WTC11 (cell line): ENCODE data around the gene ARHGAP19.

Source experiments
- CTCF ChIP-seq: fragments of 200-600 bp; IDR thresholded peaks from 2 replicates; pipeline ENCODE4 v1.8.0; 2022; ENCODE audit warnings: antibody characterized with exemption
- MXD4 ChIP-seq: fragments of 250-450 bp; sonication (Bioruptor Pico); IDR thresholded peaks from 2 replicates; pipeline ENCODE4 v1.8.0; 2021; ENCODE audit warnings: mild to moderate bottlenecking, moderate library complexity, borderline replicate concordance
- MYBL2 ChIP-seq: sonication (generic); formaldehyde crosslinking; IDR thresholded peaks from 2 replicates; pipeline ENCODE4 v1.8.1; 2023; ENCODE audit warnings: mild to moderate bottlenecking, moderate library complexity, missing genetic modification reagents
- NFE2L1 ChIP-seq: sonication (generic); formaldehyde crosslinking; IDR thresholded peaks from 2 replicates; pipeline ENCODE4 v1.8.1; 2023; ENCODE audit warnings: missing genetic modification reagents
- RORB ChIP-seq: fragments of 250-450 bp; sonication (Bioruptor Pico); IDR thresholded peaks from 2 replicates; pipeline ENCODE4 v1.9.0; 2021; ENCODE audit warnings: mild to moderate bottlenecking
- SMAD4 ChIP-seq: sonication (generic); formaldehyde crosslinking; IDR thresholded peaks from 2 replicates; pipeline ENCODE4 v1.8.0; 2022; ENCODE audit warnings: mild to moderate bottlenecking, missing genetic modification reagents
- ZNF121 ChIP-seq: sonication (generic); formaldehyde crosslinking; IDR thresholded peaks from 2 replicates; pipeline ENCODE4 v1.8.0; 2023; ENCODE audit warnings: missing genetic modification reagents
- ZNF232 ChIP-seq: sonication (generic); formaldehyde crosslinking; IDR thresholded peaks from 2 replicates; pipeline ENCODE4 v1.8.0; 2022; ENCODE audit warnings: mild to moderate bottlenecking, missing genetic modification reagents
- TF ChIP-seq, protein P1 (sequence below): sonication (generic); formaldehyde crosslinking; IDR thresholded peaks from 2 replicates; pipeline ENCODE4 v1.8.0; 2022; ENCODE audit warnings: mild to moderate bottlenecking, missing genetic modification reagents
- TF ChIP-seq, protein P2 (sequence below): sonication (generic); formaldehyde crosslinking; IDR thresholded peaks from 2 replicates; pipeline ENCODE4 v1.8.1; 2023; ENCODE audit warnings: mild to moderate bottlenecking, missing genetic modification reagents, moderate library complexity

DNA sequence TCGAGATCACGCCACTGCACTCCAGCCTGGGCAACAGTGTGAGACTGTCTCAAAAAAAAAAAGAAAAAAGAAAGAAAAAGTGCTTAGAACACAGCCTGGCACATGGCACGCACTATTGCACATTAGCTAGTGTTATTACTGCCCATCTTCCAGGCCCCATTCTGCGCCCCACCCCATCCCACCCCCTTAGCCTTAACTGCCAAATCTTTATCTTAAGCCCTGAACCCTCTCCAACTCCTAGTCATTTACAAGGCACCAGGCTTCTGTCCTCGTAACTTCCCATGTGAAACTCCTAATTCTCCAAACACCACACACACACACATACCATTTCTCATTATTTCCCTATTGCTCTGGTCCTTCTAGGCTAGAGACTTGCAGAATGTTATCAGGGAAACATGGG lies 37.3 kb upstream of the ARHGAP19 start:
- TF ChIP-seq, protein P1, sequence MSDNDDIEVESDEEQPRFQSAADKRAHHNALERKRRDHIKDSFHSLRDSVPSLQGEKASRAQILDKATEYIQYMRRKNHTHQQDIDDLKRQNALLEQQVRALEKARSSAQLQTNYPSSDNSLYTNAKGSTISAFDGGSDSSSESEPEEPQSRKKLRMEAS (CRISPR knock-in tag), result no peak
- TF ChIP-seq RORB (CRISPR knock-in tag) (no peak), CTCF (no peak), NFE2L1 (CRISPR knock-in tag) (no peak), ZNF232 (CRISPR knock-in tag) (no peak), SMAD4 (CRISPR knock-in tag) (no peak), ZNF121 (CRISPR knock-in tag) (no peak), MYBL2 (CRISPR knock-in tag) (no peak), MXD4 (CRISPR knock-in tag) (no peak)
- TF ChIP-seq, protein P2, sequence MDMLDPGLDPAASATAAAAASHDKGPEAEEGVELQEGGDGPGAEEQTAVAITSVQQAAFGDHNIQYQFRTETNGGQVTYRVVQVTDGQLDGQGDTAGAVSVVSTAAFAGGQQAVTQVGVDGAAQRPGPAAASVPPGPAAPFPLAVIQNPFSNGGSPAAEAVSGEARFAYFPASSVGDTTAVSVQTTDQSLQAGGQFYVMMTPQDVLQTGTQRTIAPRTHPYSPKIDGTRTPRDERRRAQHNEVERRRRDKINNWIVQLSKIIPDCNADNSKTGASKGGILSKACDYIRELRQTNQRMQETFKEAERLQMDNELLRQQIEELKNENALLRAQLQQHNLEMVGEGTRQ (CRISPR knock-in tag), result no peak
